ENCODE results near the gene ALG10.
"Not testable (repeated sequence)": the region's sequence is repeated elsewhere in the genome, so short reads cannot be mapped to it uniquely, and the experiment has no call there.

- TF ChIP-seq CTCF (IDR thresholded peaks at IDR 0.05); POLR2A (IDR thresholded peaks at IDR 0.05); POLR2AphosphoS5 (IDR thresholded peaks at IDR 0.05; ENCODE audit: insufficient read depth in 1 of 2, low read depth in 1 of 2): not testable (repeated sequence)
Observed at GRCh38 chr12:34038357-34038756, 16.1 kb downstream of the ALG10 start.

Data from vagina (tissue), 2 donors.